NCI-H524 (cell line): ENCODE data around the gene TBX15.

Experiments
- DNase-seq, 2 experiments: peaks; one replicate each; lab custom pipeline; 2025; lab: John Stamatoyannopoulos, UW

The TBX15 gene

DNA sequence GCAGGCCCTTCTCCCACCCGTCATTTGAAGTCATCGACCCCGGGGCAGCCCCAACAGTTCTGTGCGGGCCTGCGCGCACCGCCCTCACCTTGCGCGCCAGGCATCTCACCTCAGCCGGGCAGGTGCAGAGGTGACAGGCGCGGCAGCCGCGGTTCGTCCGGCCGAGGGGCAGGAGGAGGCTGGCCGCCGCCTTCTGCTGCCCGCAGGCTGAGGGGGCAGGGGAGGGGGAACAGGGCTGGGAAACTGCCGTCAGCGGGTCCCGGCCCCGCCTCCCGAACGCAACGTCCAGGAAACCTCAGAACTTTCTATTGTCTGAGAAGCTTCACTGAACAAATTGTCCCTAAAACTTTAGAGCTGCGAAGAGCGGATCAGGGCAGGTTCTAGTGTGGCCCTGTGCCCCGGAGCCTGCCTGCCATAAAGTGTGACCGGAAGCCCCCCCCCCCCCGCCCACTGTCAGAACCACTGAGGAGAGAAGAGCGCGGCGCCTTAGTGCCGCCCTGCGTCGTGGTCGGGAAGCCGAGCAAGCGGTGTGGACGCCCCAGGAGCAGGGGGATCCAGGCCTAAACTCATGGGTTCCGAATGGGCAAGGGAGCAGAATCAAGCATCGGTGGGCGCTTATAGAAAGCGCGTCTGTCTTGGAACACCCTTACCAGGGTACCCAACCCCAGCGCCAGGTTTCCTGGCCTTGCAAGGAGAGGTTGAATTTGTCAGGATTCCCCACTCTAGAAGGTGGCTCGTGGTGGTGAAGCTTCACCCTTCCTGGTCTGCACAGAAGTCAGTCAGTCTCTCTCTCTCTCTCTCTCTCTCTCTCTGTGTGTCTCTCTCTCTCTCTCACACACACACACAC lies 13.3 kb upstream of the TBX15 start:
- no peak for DNase-seq

DNA sequence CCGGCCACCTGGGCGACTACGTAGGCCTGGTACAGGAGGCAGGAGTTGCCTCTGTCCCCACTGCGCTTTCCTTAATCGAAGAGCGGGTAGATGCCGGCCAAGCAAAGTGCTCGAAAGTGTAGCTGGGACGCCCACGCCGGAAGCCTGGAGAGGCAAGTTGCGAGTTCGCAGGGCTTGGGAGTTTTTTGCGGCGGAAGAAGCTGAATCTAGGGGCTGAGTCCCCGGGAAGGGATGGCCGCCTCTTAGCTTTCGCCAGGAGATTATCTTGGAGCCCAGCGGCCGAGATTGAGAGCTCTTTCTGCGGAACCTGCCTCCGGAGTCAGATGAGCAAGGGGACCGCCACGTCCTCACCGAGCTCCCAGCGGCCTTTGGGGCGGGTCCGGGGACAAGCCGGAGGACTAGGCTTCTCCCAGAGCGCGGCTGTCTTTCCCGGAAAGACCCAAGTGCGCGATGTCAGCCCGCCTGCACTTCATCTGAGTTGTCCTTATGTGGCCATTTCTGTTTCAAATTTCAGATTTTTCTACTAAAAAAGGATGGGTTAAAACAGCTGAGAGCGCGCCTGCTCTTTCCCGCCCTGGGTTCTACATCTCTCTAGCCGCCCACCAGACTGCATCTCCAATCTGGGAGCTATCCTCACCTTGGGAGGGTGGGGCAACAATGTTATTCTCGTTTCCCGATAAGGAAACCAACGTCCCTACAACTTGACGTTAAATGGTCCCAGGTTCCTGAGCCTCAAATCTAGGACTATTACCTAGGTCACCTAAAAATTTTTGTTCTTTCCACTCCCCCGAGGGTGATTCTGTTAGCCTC lies 12.4 kb upstream of the TBX15 start:
- DNase-seq: no peak

DNA sequence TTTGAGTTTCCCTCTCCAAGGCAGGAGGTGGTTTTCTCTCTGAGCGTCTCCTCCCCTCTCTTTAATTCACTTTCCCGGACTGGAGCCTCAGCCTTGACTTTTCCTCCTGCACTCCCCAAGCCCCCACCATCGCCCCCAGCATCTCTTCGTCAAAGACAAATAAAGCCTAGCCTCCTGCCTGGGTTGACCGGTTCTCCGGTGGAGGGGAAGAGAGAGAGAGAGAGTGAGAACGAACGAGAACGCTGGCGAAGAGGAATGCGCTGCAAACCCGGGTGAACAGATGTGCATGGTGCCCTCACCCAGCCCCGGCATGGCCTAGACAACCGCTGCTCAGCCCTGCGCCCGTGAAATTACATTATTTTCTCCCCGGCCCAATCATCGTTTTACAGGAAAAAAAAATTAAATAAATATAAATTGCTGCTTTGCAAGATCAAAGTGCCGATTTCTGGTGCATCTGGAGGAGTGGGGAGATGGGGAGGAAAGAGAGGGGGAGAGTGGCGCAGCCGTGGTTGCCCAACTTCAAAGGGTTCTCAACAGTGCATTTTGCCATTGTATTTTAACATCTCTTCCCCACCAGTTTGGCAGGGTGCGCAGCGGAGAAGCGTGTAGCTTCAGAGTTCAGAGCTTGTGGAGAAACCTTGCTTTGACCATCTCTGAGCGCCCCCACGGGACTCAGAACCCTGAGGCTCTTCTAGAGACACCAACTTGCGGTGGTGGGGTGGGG lies 11.4 kb upstream of the TBX15 start:
- DNase-seq: no peak

DNA sequence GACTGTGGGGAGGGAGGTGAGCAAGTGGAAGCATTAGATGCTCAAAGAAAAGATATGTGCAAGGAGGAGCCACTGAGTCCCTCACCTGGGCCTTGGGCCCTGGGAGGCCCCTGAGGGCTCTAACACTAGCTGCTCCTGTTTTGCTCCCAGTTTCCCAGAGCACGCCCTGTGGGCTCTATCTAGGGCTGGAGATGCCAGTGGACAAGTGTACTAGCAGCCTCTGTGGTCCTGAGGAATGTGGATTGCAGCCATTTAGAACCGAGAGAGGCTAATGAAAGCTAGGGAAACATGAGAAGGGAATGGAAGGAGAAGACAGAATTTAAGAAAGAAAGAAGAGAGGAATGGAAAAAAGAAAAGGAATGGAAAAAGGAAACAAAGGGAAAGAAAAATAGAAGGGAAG lies 10.0 kb upstream of the TBX15 start:
- DNase-seq: no peak

DNA sequence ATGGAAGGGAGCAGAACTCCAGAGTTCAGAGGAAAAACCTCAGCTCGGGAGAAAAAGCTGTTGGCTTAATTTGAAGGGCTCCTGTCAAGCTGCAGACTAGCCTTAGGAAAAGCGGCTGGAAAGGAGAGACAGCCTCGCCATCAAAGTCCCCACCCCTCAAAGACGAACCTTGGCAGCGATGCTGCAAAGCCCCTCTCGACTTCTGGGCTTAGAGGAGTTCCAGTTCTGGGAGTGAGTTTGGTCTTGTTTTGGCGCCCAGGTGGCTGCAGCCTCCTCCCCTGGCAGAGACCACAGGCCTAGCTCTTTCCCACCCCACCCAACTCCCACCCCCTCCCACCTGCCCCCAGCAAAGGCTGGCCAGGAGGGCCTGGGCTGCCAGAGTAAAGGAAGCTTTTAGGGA lies 9.1 kb upstream of the TBX15 start:
- no peak for DNase-seq

DNA sequence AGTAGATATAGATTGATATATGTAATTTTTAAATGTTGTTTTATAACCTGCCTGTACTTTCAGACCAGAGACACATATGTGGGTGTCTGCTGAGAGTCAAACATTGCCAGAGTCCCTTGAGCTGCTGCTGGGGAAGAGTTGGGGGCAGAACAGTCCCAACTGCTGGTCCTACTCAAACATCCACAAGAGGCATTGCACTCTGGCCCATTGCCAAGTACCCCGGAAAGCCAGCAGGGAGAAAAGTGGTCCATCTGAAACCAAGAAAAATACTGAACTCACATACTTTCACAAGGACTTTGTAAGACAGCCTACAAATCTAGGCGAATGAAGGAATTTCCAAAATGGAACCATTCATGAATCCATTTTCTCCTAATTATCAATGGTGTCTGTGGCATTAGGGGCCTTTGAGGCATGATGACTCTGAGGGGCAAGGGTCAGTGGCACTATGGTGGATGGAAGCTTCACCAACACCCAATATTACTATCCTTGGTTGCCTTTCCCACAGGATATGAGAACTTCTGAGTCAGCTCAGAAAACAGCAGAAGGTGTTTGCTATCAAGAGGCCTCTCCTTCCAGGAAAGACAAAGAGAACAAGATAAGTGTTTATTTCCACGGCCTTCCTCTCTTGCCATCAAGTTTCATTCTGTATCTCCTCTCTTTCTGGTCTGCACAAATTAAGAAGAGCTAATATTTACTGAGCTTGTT lies 7.3 kb upstream of the TBX15 start:
- DNase-seq: no peak

DNA sequence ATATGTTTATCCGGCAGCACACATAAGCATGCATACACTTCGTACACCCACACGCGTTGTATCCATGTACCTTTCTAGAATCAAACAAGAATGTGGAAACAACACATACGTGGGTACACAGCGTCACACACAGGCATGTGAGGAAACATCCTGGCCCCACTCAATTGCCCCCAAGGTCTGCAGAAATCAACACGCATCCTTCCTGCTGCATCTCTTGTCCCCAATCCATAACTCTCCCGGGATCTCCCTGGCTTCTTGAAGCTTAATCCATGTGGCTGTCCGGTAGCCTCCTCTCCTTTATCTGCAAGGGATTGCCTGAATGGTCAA lies 5.5 kb upstream of the TBX15 start:
- DNase-seq: no peak

DNA sequence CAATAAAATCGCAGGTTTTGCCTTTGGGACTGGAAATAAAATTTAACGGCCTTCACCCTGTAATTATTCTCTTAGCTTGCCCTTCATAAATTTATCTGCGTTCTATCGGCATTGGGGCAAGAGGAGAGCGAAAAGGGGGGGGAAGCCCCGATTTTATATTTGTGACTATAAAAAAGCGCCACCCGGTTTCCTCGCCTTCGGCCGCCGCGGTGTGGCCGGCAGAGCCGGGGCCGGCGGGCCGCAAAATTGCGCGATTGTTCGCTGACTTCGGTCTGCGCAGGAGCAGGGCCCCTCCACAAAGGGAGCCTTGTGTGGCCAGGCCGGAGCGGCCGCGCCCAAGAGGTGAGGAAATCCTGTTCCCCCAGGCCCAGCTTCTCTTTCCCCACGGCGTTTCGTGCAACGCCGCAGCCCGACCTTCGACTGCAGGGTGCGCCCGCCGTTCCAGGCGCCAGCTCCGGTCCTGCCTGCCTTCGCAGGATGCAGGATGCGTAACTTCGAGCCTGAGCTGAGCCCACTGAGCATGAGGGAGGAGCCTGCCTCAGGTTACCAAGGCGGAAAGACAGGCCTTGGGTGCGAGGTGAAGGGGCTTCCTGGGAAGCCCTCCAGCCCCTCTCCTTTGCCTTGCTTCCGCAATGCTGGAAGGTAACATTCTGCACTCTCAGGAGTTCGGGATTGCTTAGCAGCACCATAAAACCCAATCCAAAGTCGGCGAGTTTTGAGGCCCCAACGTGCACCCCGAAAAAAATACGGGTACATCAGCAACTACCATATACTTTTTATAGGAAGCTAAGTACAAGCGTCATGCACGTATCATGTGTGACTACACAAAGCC lies 4.9 kb upstream of the TBX15 start:
- DNase-seq: no peak

DNA sequence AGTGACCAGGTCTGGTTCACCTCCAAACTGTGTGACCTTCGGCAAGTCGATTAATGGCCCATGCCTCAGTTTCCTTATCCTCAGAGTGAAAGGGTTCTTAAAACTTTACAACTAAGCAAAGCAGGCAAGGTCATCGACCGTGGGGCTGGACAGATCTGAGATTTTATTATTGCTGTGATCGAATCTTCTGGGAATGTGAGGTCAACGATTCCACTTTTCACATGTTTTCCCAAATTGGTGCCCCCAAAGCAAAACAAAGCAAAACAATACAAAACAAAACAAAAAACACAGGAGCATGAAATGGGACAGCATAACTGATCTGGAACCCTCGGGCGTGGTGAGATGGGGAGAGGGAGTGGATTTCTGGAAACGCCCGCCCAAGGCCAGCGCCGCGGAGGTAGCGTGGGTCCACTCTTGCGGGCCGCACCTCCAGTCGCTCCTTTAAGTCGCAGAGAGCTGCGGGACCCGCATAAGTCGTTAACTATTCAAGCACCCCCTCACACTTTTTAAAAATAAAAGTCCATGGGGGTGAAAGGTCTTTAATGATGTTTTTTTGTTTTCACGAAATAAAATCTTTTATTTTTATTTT lies 4.2 kb upstream of the TBX15 start:
- no peak for DNase-seq

DNA sequence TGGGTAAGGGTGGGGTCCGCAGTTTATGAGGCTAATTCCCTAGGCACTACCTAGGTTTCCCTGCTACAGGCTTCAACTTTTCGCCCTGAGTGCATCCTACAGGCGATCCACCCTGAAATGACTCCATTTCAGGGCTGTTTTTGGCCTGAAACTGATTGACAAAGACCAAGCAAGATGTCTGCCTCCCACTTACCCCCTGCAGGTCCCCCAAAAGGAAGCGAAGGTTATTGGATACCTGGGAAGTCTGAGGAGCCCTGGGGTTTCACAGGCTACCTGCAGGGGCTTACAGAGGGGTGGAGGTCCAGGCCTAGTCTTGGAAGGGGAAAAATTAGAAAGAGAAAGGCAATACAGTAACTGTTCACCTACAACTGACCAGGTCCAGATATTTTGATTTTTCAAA lies 3.3 kb upstream of the TBX15 start:
- no peak for DNase-seq

DNA sequence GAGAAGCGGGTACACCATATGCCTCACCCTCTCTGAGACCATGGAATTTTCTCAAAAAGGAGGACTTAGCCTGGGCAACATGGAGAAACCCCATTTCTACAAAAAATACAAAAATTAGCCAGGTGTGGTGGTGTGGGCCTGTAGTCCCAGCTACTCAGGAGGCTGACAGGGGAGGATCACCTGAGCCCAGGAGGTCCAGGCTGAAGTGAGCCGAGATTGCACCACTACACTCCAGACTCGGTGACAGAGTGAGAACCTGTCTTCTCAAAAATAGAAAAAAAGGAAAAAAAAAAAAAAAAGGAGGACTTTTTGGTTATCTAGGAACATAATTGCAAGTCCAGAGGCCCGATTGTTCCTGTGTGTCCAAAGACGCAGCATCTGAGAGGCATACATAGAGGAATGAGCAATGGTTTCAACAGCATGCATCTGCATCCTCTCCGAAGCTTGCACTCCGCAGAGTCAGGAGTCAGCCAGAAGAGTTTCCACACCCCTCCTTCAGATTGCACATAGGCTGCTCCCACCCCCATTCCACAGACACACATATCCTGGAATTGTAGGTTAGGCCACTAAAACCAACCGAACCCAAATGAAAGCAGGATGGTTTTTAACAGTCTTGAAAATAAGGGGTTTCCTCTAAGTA lies 2.5 kb upstream of the TBX15 start:
- DNase-seq: no peak

DNA sequence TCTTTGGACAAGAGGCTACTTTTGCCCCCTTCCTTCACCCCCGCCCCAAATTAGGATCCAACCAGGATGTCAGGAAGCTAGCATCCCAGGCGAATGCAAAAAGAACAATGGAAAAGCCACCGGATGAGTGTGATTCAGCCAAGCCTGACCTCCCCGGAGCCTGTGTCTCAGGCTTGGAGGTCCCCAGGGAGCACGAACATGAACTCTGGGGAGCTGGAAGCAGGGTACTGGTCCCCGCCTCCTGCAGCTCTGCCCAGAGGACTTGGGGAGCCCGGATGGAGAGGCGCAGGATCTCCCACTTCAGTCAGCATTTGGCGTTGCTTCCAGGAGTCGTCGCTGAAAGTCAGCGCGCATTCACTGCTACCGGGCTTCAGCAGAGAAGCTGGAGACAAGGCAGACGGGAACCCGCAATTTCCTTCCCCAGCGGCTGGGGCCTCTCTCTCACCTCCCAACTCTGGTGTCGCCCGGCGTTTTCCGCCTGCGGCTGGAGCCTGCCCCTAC lies 1.8 kb upstream of the TBX15 start:
- no peak for DNase-seq

DNA sequence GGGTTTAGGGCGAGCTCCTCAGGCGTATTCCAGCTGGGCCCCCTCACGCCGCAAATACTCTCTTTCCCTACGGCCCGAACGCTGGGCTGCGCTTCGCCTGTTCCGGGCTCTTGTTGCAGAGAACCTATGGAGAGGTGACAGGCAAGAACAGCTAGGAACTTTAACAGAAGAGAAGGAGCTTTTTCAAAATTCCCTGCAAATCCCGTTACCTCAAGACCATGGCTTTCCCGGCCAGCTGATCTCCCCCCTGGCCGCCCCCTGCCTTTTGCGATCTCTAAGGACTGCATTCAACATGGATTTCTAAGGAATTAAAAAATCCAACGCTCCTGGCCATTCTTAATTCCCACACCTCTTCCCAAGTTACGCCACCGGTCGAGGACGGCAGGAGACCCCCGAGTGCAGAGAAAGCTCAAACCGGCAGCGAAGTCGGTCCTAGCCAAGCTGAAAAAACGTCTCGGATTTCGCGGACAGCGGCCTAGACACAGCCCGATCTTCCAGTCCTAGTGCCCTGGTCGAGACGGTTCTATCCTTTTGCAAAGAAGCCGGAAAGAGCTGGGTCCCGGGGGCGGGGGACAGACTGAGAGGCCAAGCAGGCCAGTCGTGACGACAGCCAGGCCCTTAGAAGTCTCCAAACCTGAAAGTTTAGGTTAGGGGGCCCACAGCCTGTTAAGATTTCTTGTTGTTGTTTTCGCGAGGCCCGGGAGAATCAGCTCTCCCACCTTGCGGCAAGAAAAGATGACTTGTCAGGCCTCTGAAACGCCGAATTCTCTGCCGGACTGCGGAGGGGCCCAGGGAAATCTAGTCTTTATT lies 1.1 kb upstream of the TBX15 start:
- DNase-seq: no peak

DNA sequence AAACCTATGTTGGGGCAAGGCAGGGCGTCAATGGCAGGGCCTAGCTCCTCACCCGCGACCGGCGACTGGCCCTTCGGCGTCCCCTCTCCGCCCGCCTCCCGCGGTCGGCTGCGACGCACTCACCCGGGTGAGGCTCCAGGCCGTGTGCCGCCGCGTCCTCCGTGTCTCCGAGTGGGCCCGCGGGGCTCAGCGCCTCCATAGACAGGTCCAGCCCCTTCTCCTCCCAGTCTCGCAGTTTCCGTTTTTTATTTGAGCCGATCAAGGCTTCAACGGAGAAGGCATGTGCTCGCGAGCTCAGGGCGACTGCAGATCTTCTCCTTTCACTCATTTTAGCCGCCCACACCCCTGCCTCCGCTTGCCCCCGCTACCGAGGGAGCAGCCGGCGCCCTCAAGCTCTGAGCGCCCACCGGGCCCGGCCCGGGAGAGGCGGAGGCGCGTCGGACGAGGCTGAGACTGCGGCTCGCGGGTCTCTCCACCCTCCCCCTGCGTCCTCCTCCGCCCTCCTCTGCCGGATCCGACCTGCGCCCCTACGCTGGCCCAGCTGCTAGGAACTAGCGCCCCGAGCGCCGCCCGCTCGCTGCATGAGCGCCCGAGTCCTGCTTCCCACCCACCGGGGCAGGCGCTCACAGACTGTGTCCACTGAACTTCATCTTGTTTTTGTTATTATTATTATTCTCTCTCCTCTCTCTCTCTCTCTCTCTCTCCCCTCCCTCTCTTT lies 516 bp downstream of the TBX15 start:
- DNase-seq: peak in 1 of 2 experiments; percentile 52

DNA sequence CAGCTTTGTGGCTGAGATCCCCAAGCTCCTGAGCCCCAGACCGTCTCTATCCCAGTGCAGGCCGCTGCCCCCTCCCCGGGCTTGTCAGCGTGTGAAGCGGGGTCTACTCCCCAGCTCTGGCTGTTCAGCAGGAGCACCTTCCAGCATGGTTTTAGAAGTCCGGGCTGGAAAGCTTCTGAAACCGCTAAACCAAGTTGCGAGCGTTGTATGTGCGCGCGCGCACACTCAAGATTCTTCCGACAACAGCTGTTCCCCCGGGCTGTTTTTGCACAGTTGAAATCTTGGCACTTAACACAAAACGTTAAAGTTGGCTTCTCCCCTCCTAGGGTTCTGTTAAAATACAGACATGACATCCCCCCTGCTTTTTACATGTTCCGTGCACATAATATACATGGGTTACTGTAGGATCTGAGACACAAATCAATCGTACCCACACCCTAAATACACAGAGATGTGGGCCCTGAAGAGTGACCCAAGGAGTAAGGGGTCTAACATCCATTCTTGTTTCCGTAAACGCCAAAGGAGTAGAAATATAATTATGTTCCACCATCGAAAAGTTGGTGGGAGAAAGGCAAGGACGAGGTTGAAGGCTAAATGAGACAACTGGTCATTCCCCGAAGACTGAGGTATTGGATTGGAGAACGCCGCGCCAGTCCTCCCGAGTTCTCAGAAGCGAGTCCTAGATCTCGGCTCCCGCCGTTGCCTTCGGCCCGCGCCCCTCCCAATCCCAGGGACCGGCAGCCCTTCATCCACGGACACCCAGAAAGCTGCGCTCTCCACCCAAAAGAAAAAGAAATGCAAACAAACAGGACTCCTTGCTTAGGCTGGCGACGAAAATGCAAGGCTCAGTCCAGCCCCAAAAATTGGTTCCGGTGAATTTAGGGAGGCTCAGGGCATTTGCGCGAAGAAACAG lies 1.3 kb downstream of the TBX15 start:
- peak; percentile 33 to 75 for DNase-seq

DNA sequence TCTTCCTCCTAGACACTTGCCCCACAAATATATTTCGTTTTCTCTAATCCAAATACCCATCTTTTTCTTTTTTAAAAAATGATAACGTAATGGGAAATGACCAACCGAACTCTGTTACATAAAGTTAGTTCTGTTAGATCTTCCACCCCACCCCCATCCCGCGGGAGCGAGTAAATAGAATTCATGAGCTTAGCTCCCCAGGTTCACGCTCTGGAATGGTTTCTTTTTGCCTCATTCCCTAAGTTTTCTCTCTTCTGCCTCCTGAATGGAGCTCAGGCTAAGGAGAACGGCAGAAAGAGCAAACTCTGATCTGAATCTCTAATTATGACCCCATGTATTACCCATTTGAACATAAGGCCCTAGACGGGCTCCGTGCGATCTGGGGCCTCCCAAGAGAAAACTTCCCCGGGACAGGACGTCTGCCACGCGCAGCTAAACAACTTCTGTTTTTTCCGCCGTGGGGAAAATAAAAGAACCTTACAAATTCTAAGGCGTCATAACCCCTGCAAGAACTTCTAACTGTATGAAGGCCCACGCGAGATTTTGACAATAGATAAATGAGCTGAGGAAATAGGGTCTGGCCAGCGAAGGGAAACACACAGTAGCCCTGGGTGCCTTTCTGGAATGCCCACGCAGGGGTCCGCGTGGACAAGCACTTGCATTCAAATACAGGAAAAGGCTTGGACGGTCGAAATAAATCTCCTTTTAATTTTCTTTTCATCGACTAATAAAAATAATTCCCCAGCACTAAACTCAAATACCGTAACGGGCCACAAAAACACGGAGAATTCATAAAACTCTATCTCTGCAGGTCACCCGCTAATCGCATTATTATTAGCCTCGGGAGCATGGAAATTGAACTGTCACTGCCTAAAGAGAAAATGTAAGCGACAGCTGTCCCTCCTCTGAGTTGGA lies 2.2 kb downstream of the TBX15 start:
- no peak for DNase-seq
